ENCODE results near the gene NAA38.

GRCh38 chr17:7809086-7809790 lies 48.1 kb downstream of the NAA38 start:
- TF ChIP-seq EZH2 (IDR thresholded peaks at IDR 0.05) (no peak), POLR2AphosphoS5 (IDR thresholded peaks at IDR 0.05; ENCODE audit: borderline replicate concordance, low read depth, low read length) (no peak)
